H9 (cell line): ENCODE results near the gene AP4B1. TPM values are rescaled to one million over a fixed set of nuclear protein-coding genes. Genes with fewer than 3 reads are reported as not detected.

Experiments used
- DNase-seq: peaks from one replicate; pipeline ENCODE4 v3.0.0-alpha.2; 2017
- H2AFZ ChIP-seq: one replicate; pipeline ENCODE4 v1.6.1; 2013; ENCODE audit warnings: mild to moderate bottlenecking, low read length, control low read depth, moderate library complexity
- H2AK5ac ChIP-seq: 2 replicates; pipeline ENCODE4 v1.6.1; 2013; ENCODE audit warnings: low read length, control low read depth, mixed read lengths; ENCODE audit not compliant: insufficient read length
- H2BK120ac ChIP-seq: one replicate; pipeline ENCODE4 v1.6.1; 2013; ENCODE audit warnings: low read depth, mild to moderate bottlenecking, low read length, control low read depth, inconsistent platforms; ENCODE audit not compliant: poor library complexity, severe bottlenecking
- H2BK12ac ChIP-seq: 2 replicates; pipeline ENCODE4 v1.6.1; 2013; ENCODE audit warnings: low read length, control low read depth, mixed read lengths, low read depth; ENCODE audit not compliant: insufficient read length
- H2BK15ac ChIP-seq: 2 replicates; pipeline ENCODE4 v1.6.1; 2013; ENCODE audit warnings: low read depth, low read length, control low read depth
- H2BK20ac ChIP-seq: one replicate; pipeline ENCODE4 v1.6.1; 2013; ENCODE audit warnings: low read depth, mild to moderate bottlenecking, low read length, control low read depth, inconsistent platforms; ENCODE audit not compliant: poor library complexity, severe bottlenecking
- H2BK5ac ChIP-seq: 2 replicates; pipeline ENCODE4 v1.6.1; 2013; ENCODE audit warnings: low read length, control low read depth, mixed read lengths; ENCODE audit not compliant: insufficient read length
- H3K14ac ChIP-seq: 2 replicates; pipeline ENCODE4 v1.6.1; 2013; ENCODE audit warnings: low read length, control low read depth; ENCODE audit not compliant: insufficient read depth
- H3K18ac ChIP-seq: 2 replicates; pipeline ENCODE4 v1.6.1; 2013; ENCODE audit warnings: low read depth, mild to moderate bottlenecking, mixed read lengths, low read length, control low read depth; ENCODE audit not compliant: insufficient read length
- H3K23ac ChIP-seq: 2 replicates; pipeline ENCODE4 v1.6.1; 2013; ENCODE audit warnings: low read length, control low read depth, mixed read lengths, low read depth; ENCODE audit not compliant: insufficient read length
- H3K23me2 ChIP-seq: 2 replicates; pipeline ENCODE4 v1.6.1; 2013; ENCODE audit warnings: low read depth, mild to moderate bottlenecking, mixed read lengths, low read length, control low read depth; ENCODE audit not compliant: insufficient read length, poor library complexity, severe bottlenecking
- H3K27ac ChIP-seq: 2 replicates; pipeline ENCODE4 v1.5.1; 2013; ENCODE audit warnings: low read length, control low read depth, mixed read lengths, low read depth; ENCODE audit not compliant: insufficient read length
- H3K27me3 ChIP-seq: 2 replicates; pipeline ENCODE4 v1.6.1; 2013; ENCODE audit warnings: low read length, control low read depth, inconsistent platforms; ENCODE audit not compliant: insufficient read depth
- H3K4ac ChIP-seq: 2 replicates; pipeline ENCODE4 v1.6.1; 2013; ENCODE audit warnings: low read depth, mild to moderate bottlenecking, control low read depth, inconsistent platforms, low read length, moderate library complexity
- H3K4me1 ChIP-seq: 2 replicates; pipeline ENCODE4 v1.6.1; 2013; ENCODE audit warnings: low read length, control low read depth, inconsistent platforms; ENCODE audit not compliant: insufficient read depth
- H3K4me2 ChIP-seq: 2 replicates; pipeline ENCODE4 v1.6.1; 2013; ENCODE audit warnings: low read length, control low read depth, mixed read lengths; ENCODE audit not compliant: insufficient read length, insufficient read depth
- H3K56ac ChIP-seq: 2 replicates; pipeline ENCODE4 v1.6.1; 2013; ENCODE audit warnings: low read depth, mild to moderate bottlenecking, mixed read lengths, low read length, control low read depth; ENCODE audit not compliant: insufficient read length
- H3K79me1 ChIP-seq: 2 replicates; pipeline ENCODE4 v1.6.1; 2013; ENCODE audit warnings: low read depth, mild to moderate bottlenecking, moderate library complexity, low read length, control low read depth, inconsistent platforms; ENCODE audit not compliant: insufficient read depth, poor library complexity, severe bottlenecking
- H3K79me2 ChIP-seq: 2 replicates; pipeline ENCODE4 v1.6.1; 2013; ENCODE audit warnings: low read length, control low read depth, inconsistent platforms; ENCODE audit not compliant: insufficient read depth
- H3K9ac ChIP-seq: 2 replicates; pipeline ENCODE4 v1.6.1; 2013; ENCODE audit warnings: low read length, control low read depth, mixed read lengths; ENCODE audit not compliant: insufficient read length; ENCODE audit errors: extremely low read depth
- H3K9me3 ChIP-seq: one replicate; pipeline ENCODE4 v1.6.1; 2013; ENCODE audit warnings: low read depth, low read length, inconsistent platforms; ENCODE audit not compliant: control insufficient read depth
- H3T11ph ChIP-seq: one replicate; pipeline ENCODE4 v1.6.1; 2013; ENCODE audit warnings: mild to moderate bottlenecking, low read length, control low read depth, inconsistent platforms
- H4K20me1 ChIP-seq: one replicate; pipeline ENCODE4 v1.6.1; 2013; ENCODE audit not compliant: control insufficient read depth, insufficient read length, insufficient read depth
- H4K5ac ChIP-seq: 2 replicates; pipeline ENCODE4 v1.6.1; 2013; ENCODE audit warnings: low read depth, mild to moderate bottlenecking, mixed read lengths, low read length, control low read depth; ENCODE audit not compliant: insufficient read length
- H4K8ac ChIP-seq: replicated peaks from 2 replicates; pipeline ENCODE4 v1.6.1; 2013; ENCODE audit warnings: low read length, control low read depth, mixed read lengths, low read depth; ENCODE audit not compliant: insufficient read length
- H4K91ac ChIP-seq: 2 replicates; pipeline ENCODE4 v1.6.1; 2013; ENCODE audit warnings: low read depth, mild to moderate bottlenecking, moderate library complexity, mixed read lengths, low read length, control low read depth; ENCODE audit not compliant: insufficient read length
- H3K27ac Mint-ChIP-seq, 3 experiments: 2 replicates in 2 of 3; 3 replicates in 1 of 3; pipeline ENCODE4 v1.8.0; 2020 to 2021; ENCODE audit warnings: mixed read lengths in 3 of 3, mild to moderate bottlenecking in 1 of 3, moderate library complexity in 1 of 3
- H3K27me3 Mint-ChIP-seq: 2 replicates; pipeline ENCODE4 v1.8.0; 2021; ENCODE audit warnings: low read depth, mild to moderate bottlenecking, moderate library complexity, mixed read lengths
- H3K36me3 Mint-ChIP-seq, 3 experiments: 2 replicates in 2 of 3; 3 replicates in 1 of 3; pipeline ENCODE4 v1.8.0; 2020 to 2021; ENCODE audit warnings: low read depth in 3 of 3, mixed read lengths in 3 of 3; ENCODE audit not compliant: insufficient read depth in 1 of 3
- H3K4me1 Mint-ChIP-seq, 2 experiments: 2 replicates each; pipeline ENCODE4 v1.8.0; 2020; ENCODE audit warnings: mixed read lengths in 2 of 2
- H3K4me3 Mint-ChIP-seq, 2 experiments: 2 replicates in 1 of 2; 3 replicates in 1 of 2; pipeline ENCODE4 v1.8.0; 2020 to 2021; ENCODE audit warnings: mild to moderate bottlenecking in 2 of 2, mixed read lengths in 2 of 2, moderate library complexity in 1 of 2
- H3K9me3 Mint-ChIP-seq, 2 experiments: 2 replicates in 1 of 2; 3 replicates in 1 of 2; pipeline ENCODE4 v1.8.0; 2020; ENCODE audit warnings: mild to moderate bottlenecking in 2 of 2, mixed read lengths in 2 of 2, moderate library complexity in 1 of 2
- WGBS: extraction: QIAGEN DNeasy Blood & Tissue Kit; methylation state at CpG from one replicate; pipeline ENCODE4 v1.1.7; 2013; ENCODE audit warnings: missing lambda C conversion rate, low lambda C conversion rate, mixed read lengths; ENCODE audit not compliant: insufficient read length; ENCODE audit errors: extremely low coverage; 5-methylcytosine and 5-hydroxymethylcytosine counted together
- total RNA-seq: library from RNA; stranded (reverse); gene quantifications from 2 replicates; pipeline ENCODE4 v1.2.1, GENCODE V29; 2021
- TF ChIP-seq, protein P1 (sequence below): fragments of 200-600 bp; sonication (generic); conservative IDR thresholded peaks from 3 replicates; pipeline ENCODE4 v1.8.0; 2021; ENCODE audit warnings: antibody characterized with exemption, mild to moderate bottlenecking

Gene AP4B1
- total RNA-seq, 1 experiment from 2014 or later, result 19.3 TPM

DNA sequence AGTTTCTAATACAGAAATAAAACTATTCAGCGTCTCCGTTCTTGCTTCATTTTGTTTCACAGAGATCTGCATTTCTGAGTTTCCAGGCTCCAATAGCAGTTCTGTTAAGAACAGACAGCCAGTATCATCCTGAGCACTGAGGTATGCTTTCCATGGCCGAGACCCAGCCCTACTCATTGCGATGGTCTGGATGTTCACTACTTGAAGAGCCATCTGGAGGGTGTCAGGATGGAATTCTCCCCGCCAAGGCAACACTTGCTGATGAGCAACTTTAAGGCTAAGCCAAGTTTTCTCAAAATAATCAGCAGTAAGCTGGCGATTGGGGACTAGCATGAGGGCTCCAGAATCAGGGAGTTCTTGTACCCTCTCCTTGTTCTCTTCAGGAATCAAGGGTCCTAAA lies 9.5 kb downstream of the AP4B1 start:
- H3K9me3 ChIP-seq, result no peaks in the 10 kb centered on the region
- H3T11ph ChIP-seq, result no peak overlapping the region
- no peaks in the 10 kb centered on the region for H3K79me1 ChIP-seq
- H4K5ac ChIP-seq, result no peak overlapping the region
- Mint-ChIP-seq H3K4me1 (no peaks in the 10 kb centered on the region), H3K27ac (no peak overlapping the region; a peak in 1 of 7 replicates), H3K4me3 (no peak overlapping the region), H3K36me3 (peaks cover 2 to 26% (median 20%) of the 10 kb centered on the region in 3 experiments; a peak in 4 of 7 replicates), H3K27me3 (no peaks in the 10 kb centered on the region), H3K9me3 (no peaks in the 10 kb centered on the region)
- no peak overlapping the region for H4K8ac ChIP-seq
- no peak overlapping the region for H3K14ac ChIP-seq
- no peaks in the 10 kb centered on the region for H3K27me3 ChIP-seq
- H2AK5ac ChIP-seq, result no peak overlapping the region
- H2BK12ac ChIP-seq, result no peak overlapping the region
- no peak overlapping the region for H3K9ac ChIP-seq
- no peak overlapping the region for H3K18ac ChIP-seq
- no peak overlapping the region for H2BK15ac ChIP-seq
- DNase-seq, result no peak
- H2BK20ac ChIP-seq, result no peak overlapping the region
- H3K27ac ChIP-seq, result no peak overlapping the region
- H3K23me2 ChIP-seq, result no peaks in the 10 kb centered on the region
- TF ChIP-seq, protein P1, sequence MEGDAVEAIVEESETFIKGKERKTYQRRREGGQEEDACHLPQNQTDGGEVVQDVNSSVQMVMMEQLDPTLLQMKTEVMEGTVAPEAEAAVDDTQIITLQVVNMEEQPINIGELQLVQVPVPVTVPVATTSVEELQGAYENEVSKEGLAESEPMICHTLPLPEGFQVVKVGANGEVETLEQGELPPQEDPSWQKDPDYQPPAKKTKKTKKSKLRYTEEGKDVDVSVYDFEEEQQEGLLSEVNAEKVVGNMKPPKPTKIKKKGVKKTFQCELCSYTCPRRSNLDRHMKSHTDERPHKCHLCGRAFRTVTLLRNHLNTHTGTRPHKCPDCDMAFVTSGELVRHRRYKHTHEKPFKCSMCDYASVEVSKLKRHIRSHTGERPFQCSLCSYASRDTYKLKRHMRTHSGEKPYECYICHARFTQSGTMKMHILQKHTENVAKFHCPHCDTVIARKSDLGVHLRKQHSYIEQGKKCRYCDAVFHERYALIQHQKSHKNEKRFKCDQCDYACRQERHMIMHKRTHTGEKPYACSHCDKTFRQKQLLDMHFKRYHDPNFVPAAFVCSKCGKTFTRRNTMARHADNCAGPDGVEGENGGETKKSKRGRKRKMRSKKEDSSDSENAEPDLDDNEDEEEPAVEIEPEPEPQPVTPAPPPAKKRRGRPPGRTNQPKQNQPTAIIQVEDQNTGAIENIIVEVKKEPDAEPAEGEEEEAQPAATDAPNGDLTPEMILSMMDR, result no peak
- no peak overlapping the region for H3K56ac ChIP-seq
- no peak overlapping the region for H2BK120ac ChIP-seq
- H4K91ac ChIP-seq, result no peak overlapping the region
- no peaks in the 10 kb centered on the region for H3K79me2 ChIP-seq
- no peaks in the 10 kb centered on the region for H3K4me1 ChIP-seq
- no peaks in the 10 kb centered on the region for H4K20me1 ChIP-seq
- no peak overlapping the region for H2AFZ ChIP-seq
- H3K4ac ChIP-seq, result no peak overlapping the region
- no peak overlapping the region for H2BK5ac ChIP-seq
- no peak overlapping the region for H3K23ac ChIP-seq
- no peak overlapping the region for H3K4me2 ChIP-seq
- WGBS, result no CpG with 5 or more reads among the region's 6 CpGs
